Coronary artery (tissue), 2 donors: ENCODE measurements around the gene UNKL.

ENCODE experiments used
- DNase-seq: peaks from one replicate; pipeline ENCODE4 v3.0.0-alpha.2; 2017; ENCODE audit warnings: low spot score
- H3K27ac ChIP-seq, 2 donors: fragments of 200-600 bp; sonication (generic); one replicate each; pipeline ENCODE4 v1.5.1; 2016 to 2019
- H3K4me3 ChIP-seq: fragments of 200-600 bp; sonication (generic); 2 replicates; pipeline ENCODE4 v1.5.1; 2016; ENCODE audit warnings: mild to moderate bottlenecking, moderate library complexity
- CTCF ChIP-seq: fragments of 200-600 bp; sonication (generic); IDR thresholded peaks from one replicate; pipeline ENCODE4 v1.5.1; 2019; ENCODE audit warnings: antibody characterized with exemption

Gene UNKL

GRCh38 chr16:1325673-1326371 is 88.7 kb downstream of the UNKL start:
- no peak overlapping the region for H3K4me3 ChIP-seq
- no peak overlapping the region for H3K27ac ChIP-seq
- no peak for DNase-seq
- TF ChIP-seq CTCF: no peak

GRCh38 chr16:1325261-1325660 is 89.2 kb downstream of the UNKL start:
- DNase-seq: no peak
- H3K27ac ChIP-seq: no peak overlapping the region
- TF ChIP-seq CTCF: no peak
- H3K4me3 ChIP-seq: no peak overlapping the region

GRCh38 chr16:1324286-1324826 is 90.1 kb downstream of the UNKL start:
- TF ChIP-seq CTCF: no peak
- Histone ChIP-seq H3K4me3 (no peak overlapping the region), H3K27ac (no peak overlapping the region)
- no peak for DNase-seq

GRCh38 chr16:1323296-1324239 is 90.9 kb downstream of the UNKL start:
- DNase-seq: no peak
- no peak overlapping the region for H3K4me3 ChIP-seq
- no peak overlapping the region for H3K27ac ChIP-seq

GRCh38 chr16:1322407-1322806 is 92.1 kb downstream of the UNKL start:
- DNase-seq: no peak
- H3K4me3 ChIP-seq: no peak overlapping the region
- TF ChIP-seq CTCF: no peak
- no peak overlapping the region for H3K27ac ChIP-seq

More at GRCh38 chr16:1323296-1324239, 90.9 kb downstream of the UNKL start:
- no peak for TF ChIP-seq CTCF

GRCh38 chr16:1320658-1321240 is 93.8 kb downstream of the UNKL start:
- no peak for TF ChIP-seq CTCF
- Histone ChIP-seq H3K27ac (no peak overlapping the region), H3K4me3 (no peak overlapping the region)
- DNase-seq: no peak
